HG03159 (cell line): Measurements from ENCODE around the gene PRPF6.
"Not testable (repeated sequence)": the region's sequence is repeated elsewhere in the genome, so short reads cannot be mapped to it uniquely, and the experiment has no call there.

Source experiments
- ATAC-seq: cut with Tn5 transposase; IDR thresholded peaks from one replicate; pipeline ENCODE4 v1.9.1; 2021; ENCODE audit warnings: mild to moderate bottlenecking, moderate library complexity; ENCODE audit not compliant: unreplicated experiment

PRPF6 gene

GRCh38 chr20:63972312-63973159, 8.4 kb upstream of the PRPF6 start:
- ATAC-seq: no peak

- ATAC-seq: no peak
Measured at GRCh38 chr20:63973160-63973479, 7.8 kb upstream of the PRPF6 start.

- no peak for ATAC-seq
Measured at GRCh38 chr20:63973636-63974401, 7.1 kb upstream of the PRPF6 start.

- no peak for ATAC-seq
Measured at GRCh38 chr20:63974402-63975200, 6.3 kb upstream of the PRPF6 start.

- not testable (repeated sequence) for ATAC-seq
Measured at GRCh38 chr20:63976511-63976910, 4.4 kb upstream of the PRPF6 start.

GRCh38 chr20:63976980-63977738, 3.8 kb upstream of the PRPF6 start:
- ATAC-seq: no peak

GRCh38 chr20:63977739-63978276, 3.1 kb upstream of the PRPF6 start:
- no peak for ATAC-seq

- ATAC-seq: no peak
Measured at GRCh38 chr20:63978319-63979228, 2.4 kb upstream of the PRPF6 start.

GRCh38 chr20:63979229-63979556, 1.7 kb upstream of the PRPF6 start:
- ATAC-seq: no peak

- peak; percentile 37 for ATAC-seq
Measured at GRCh38 chr20:63979557-63980316, 1.2 kb upstream of the PRPF6 start, which contains the start of gene SAMD10. Gene SAMD10 (minus strand): TSS chr20:63979642. CDS start chr20:63979467, 175 bp downstream.

- peak; percentile 10 for ATAC-seq
Measured at GRCh38 chr20:63980317-63980805, 571 bp upstream of the PRPF6 start.

GRCh38 chr20:63982937-63983336, 2.0 kb downstream of the PRPF6 start:
- ATAC-seq: no peak

- no peak for ATAC-seq
Measured at GRCh38 chr20:64000906-64001305, 20.0 kb downstream of the PRPF6 start.

- ATAC-seq: no peak
Measured at GRCh38 chr20:64001607-64002011, 20.7 kb downstream of the PRPF6 start.

GRCh38 chr20:64003960-64004725, 23.2 kb downstream of the PRPF6 start:
- no peak for ATAC-seq

- no peak for ATAC-seq
Measured at GRCh38 chr20:64005394-64005793, 24.5 kb downstream of the PRPF6 start.

GRCh38 chr20:64006490-64006889, 25.6 kb downstream of the PRPF6 start:
- no peak for ATAC-seq

GRCh38 chr20:64006902-64007301, 26.0 kb downstream of the PRPF6 start:
- ATAC-seq: no peak
